K562 (cell line): ENCODE results near the gene EIF2AK2. TPM values are rescaled to one million over a fixed set of nuclear protein-coding genes. Genes with fewer than 3 reads are reported as not detected.

Experiments
- BCOR ChIP-seq: fragments of 450-650 bp; IDR thresholded peaks from 2 replicates; pipeline ENCODE4 v1.6.1; 2016
- CHD2 ChIP-seq: IDR thresholded peaks from 2 replicates; pipeline ENCODE4 v1.6.1; 2011; ENCODE audit warnings: low read depth, low read length
- EP300 ChIP-seq: IDR thresholded peaks from 2 replicates; pipeline ENCODE4 v1.6.1; 2012; ENCODE audit warnings: low read length, improper control_type of control experiment
- ETV5 ChIP-seq: sonication (generic); formaldehyde crosslinking; IDR thresholded peaks from 2 replicates; pipeline ENCODE4 v1.4.0; 2020; ENCODE audit warnings: low read depth, mild to moderate bottlenecking, missing genetic modification reagents
- EWSR1 ChIP-seq: fragments of 450-650 bp; IDR thresholded peaks from 2 replicates; pipeline ENCODE4 v1.6.1; 2018; ENCODE audit warnings: borderline replicate concordance, mild to moderate bottlenecking, low read depth, moderate library complexity; ENCODE audit not compliant: partially characterized antibody
- EZH2 ChIP-seq: IDR thresholded peaks from 2 replicates; pipeline ENCODE4 v1.6.1; 2012; ENCODE audit warnings: low read depth, mild to moderate bottlenecking, inconsistent platforms, low read length, borderline replicate concordance
- GTF2E2 ChIP-seq: fragments of 200-800 bp; sonication (Bioruptor generic); IDR thresholded peaks from 2 replicates; pipeline ENCODE4 v1.6.1; 2016; ENCODE audit warnings: missing genetic modification characterization, missing compliant biosample characterization
- HSF4 ChIP-seq: fragments of 250-450 bp; sonication (Bioruptor Pico); IDR thresholded peaks from 2 replicates; pipeline ENCODE4 v2.1.2; 2022; ENCODE audit warnings: mild to moderate bottlenecking, moderate library complexity, borderline replicate concordance
- PRPF4 ChIP-seq: fragments of 200-400 bp; formaldehyde crosslinking; IDR thresholded peaks from one replicate; pipeline ENCODE4 v1.6.1; 2017; ENCODE audit warnings: low read length, low read depth, mild to moderate bottlenecking; ENCODE audit not compliant: insufficient read depth, poor library complexity, severe bottlenecking
- PTRF ChIP-seq: fragments of 450-650 bp; IDR thresholded peaks from 2 replicates; pipeline ENCODE4 v1.6.1; 2016; ENCODE audit warnings: mild to moderate bottlenecking, missing genetic modification characterization, missing compliant biosample characterization
- RFX1 ChIP-seq: fragments of 450-650 bp; IDR thresholded peaks from 2 replicates; pipeline ENCODE4 v1.6.1; 2016; ENCODE audit warnings: mild to moderate bottlenecking, moderate library complexity
- SIN3A ChIP-seq, 2 experiments: fragments of 150-350 bp in 1 of 2; IDR thresholded peaks; 2 replicates each; pipeline ENCODE4 v1.6.1; 2011 to 2016; ENCODE audit warnings: borderline replicate concordance in 2 of 2, low read depth in 2 of 2, low read length in 2 of 2, mild to moderate bottlenecking in 2 of 2, moderate library complexity in 2 of 2; ENCODE audit not compliant: control insufficient read depth in 1 of 2
- SP1 ChIP-seq: sonication (generic); formaldehyde crosslinking; IDR thresholded peaks from 2 replicates; pipeline ENCODE4 v1.8.1; 2022; ENCODE audit warnings: mild to moderate bottlenecking, missing genetic modification reagents
- TRIM24 ChIP-seq, 2 experiments: fragments of 450-650 bp; IDR thresholded peaks; 2 replicates each; pipeline ENCODE4 v1.6.1; 2016
- ZNF197 ChIP-seq: fragments of 200-800 bp; sonication (Bioruptor generic); IDR thresholded peaks from 2 replicates; pipeline ENCODE4 v1.6.1; 2016; ENCODE audit warnings: low read depth, missing genetic modification characterization, missing compliant biosample characterization
- ZNF217 ChIP-seq: sonication (generic); formaldehyde crosslinking; IDR thresholded peaks from 2 replicates; pipeline ENCODE4 v1.8.0; 2022; ENCODE audit warnings: mild to moderate bottlenecking, missing genetic modification reagents
- ZNF584 ChIP-seq: fragments of 200-800 bp; sonication (Bioruptor generic); IDR thresholded peaks from 2 replicates; pipeline ENCODE4 v1.6.1; 2016; ENCODE audit warnings: low read depth, mild to moderate bottlenecking, missing genetic modification characterization, missing compliant biosample characterization
- ZNF586 ChIP-seq: fragments of 450-650 bp; formaldehyde crosslinking; conservative IDR thresholded peaks from 2 replicates; pipeline ENCODE4 v1.4.0; 2020; ENCODE audit warnings: mild to moderate bottlenecking, moderate library complexity
- polyA plus RNA-seq, 8 experiments: library from polyadenylated mRNA; depleted of rRNA in 4 of 8; stranded (reverse) in 5 of 8; unstranded in 3 of 8; fragments of >200 nt; fragmentation: Nextera tagmentation in 2 of 8; fragmentation: Illumina TruSeq in 1 of 8; extraction: Ambion mirVana in 2 of 8; extraction: Trizol in 1 of 8; gene quantifications; 2 replicates each; pipeline versions ENCODE4 v1.2.1 to v1.2.3, GENCODE V29; 2011 to 2014; ENCODE audit warnings: inconsistent platforms in 1 of 8, missing spikeins in 1 of 8
- total RNA-seq, 7 experiments: library from RNA; depleted of rRNA in 6 of 7; stranded (reverse); fragments of >200 nt in 6 of 7; fragmentation: Illumina TruSeq in 2 of 7; extraction: Trizol in 2 of 7; gene quantifications; 2 replicates each; pipeline versions ENCODE4 v1.2.1 to v1.2.3, GENCODE V29; 2011 to 2021; ENCODE audit warnings: low replicate concordance in 1 of 7
- TF ChIP-seq, protein P1 (sequence below): sonication (generic); formaldehyde crosslinking; IDR thresholded peaks from 2 replicates; pipeline ENCODE4 v1.8.0; 2022; ENCODE audit warnings: missing genetic modification reagents, mild to moderate bottlenecking, borderline replicate concordance
- TF ChIP-seq, protein P2 (sequence below): conservative IDR thresholded peaks from 2 replicates; pipeline ENCODE4 v1.6.1; 2011; ENCODE audit warnings: low read depth, mild to moderate bottlenecking, low read length; ENCODE audit not compliant: control insufficient read depth

Gene EIF2AK2
- total and polyA plus RNA-seq, 9 of the 15 experiments (the other 6 are each of a cell fraction or from before 2014, with no cell fraction given), result 3.8 to 19.5 (median 13.3) TPM

DNA sequence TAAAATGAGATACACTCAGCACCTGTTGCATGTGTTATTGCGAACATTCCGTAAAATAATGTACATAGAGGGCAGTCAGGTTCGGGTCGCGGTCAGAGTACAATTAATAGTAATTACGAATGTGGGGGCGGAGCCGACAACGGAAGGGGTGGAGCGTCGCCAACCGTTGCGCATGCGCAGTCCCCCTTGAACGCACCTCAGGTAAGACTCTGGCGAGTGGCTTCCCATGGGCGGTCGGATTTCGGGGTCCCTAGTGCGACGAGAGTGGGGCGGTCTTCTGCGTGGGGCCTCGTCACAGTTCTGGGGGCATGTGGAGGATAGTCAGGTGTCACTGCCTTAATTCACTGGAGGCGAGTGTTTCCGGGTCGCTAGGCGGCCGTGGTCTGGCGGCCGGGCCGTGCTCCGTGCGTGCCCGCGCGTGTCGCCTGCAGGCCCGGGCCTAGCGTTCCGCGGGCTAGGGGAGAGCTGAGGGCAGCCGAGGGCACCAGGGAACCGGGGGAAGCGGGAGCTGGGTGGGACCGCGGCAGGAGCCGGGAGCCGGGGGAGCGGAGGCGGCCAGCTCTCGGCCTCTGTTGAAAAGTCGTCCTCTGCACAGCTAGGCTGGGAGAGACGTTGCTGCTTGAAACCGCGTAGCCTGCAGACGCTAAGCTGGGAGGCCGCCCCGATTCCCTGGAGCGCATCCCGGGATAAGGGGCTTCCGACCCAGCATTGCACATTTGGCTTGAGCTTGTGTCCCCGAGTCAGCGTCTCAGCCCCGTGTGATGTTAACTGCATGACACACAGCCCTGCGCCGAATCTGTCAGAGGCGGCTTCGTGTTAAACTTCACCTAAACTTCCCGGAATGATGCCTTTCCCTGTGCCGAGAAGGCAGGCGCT is 39.8 kb upstream of the EIF2AK2 start, which contains the start of gene CEBPZOS (continued):
- TF ChIP-seq PRPF4 (no peak), ZNF197 (CRISPR knock-in tag) (no peak), EZH2 (no peak), ZNF217 (CRISPR knock-in tag) (no peak), ETV5 (CRISPR knock-in tag) (no peak; the same call in 1 of the 2 replicates), EP300 (no peak), HSF4 (CRISPR knock-in tag) (no peak), ZNF586 (CRISPR knock-in tag) (no peak), RFX1 (no peak), SP1 (CRISPR knock-in tag) (no peak; the same call in 1 of the 2 replicates), EWSR1 (no peak), ZNF584 (CRISPR knock-in tag) (no peak), TRIM24 (IDR thresholded peaks at IDR 0.05) (no peak), SIN3A (IDR thresholded peaks at IDR 0.05; ENCODE audit: borderline replicate concordance in 2 of 2, control insufficient read depth in 1 of 2, low read depth in 2 of 2, low read length in 2 of 2) (0 out of 4 replicates have a peak, but pooled peaks of 1 of the 2 experiments have one; percentile 63), PTRF (no peak), CHD2 (no peak), BCOR (no peak), GTF2E2 (tag) (peak; percentile 53; the same call in 1 of the 2 replicates)
- TF ChIP-seq, protein P1, sequence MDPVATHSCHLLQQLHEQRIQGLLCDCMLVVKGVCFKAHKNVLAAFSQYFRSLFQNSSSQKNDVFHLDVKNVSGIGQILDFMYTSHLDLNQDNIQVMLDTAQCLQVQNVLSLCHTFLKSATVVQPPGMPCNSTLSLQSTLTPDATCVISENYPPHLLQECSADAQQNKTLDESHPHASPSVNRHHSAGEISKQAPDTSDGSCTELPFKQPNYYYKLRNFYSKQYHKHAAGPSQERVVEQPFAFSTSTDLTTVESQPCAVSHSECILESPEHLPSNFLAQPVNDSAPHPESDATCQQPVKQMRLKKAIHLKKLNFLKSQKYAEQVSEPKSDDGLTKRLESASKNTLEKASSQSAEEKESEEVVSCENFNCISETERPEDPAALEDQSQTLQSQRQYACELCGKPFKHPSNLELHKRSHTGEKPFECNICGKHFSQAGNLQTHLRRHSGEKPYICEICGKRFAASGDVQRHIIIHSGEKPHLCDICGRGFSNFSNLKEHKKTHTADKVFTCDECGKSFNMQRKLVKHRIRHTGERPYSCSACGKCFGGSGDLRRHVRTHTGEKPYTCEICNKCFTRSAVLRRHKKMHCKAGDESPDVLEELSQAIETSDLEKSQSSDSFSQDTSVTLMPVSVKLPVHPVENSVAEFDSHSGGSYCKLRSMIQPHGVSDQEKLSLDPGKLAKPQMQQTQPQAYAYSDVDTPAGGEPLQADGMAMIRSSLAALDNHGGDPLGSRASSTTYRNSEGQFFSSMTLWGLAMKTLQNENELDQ (CRISPR knock-in tag), result no peak
- TF ChIP-seq, protein P2, sequence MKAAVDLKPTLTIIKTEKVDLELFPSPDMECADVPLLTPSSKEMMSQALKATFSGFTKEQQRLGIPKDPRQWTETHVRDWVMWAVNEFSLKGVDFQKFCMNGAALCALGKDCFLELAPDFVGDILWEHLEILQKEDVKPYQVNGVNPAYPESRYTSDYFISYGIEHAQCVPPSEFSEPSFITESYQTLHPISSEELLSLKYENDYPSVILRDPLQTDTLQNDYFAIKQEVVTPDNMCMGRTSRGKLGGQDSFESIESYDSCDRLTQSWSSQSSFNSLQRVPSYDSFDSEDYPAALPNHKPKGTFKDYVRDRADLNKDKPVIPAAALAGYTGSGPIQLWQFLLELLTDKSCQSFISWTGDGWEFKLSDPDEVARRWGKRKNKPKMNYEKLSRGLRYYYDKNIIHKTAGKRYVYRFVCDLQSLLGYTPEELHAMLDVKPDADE, result peak; percentile 75; the same call in 1 of the 2 replicates
